HCT116 (cell line): ENCODE measurements around the gene SRRD.

Experiments used
- CBX3 ChIP-seq: IDR thresholded peaks from 2 replicates; pipeline ENCODE4 v1.6.1; 2012; ENCODE audit warnings: low read depth
- CEBPB ChIP-seq: IDR thresholded peaks from 2 replicates; pipeline ENCODE4 v1.6.1; 2012; ENCODE audit warnings: low read depth
- MAX ChIP-seq: IDR thresholded peaks from 2 replicates; pipeline ENCODE4 v1.6.1; 2012
- POLR2A ChIP-seq: IDR thresholded peaks from 2 replicates; pipeline ENCODE4 v1.7.0; 2011; ENCODE audit warnings: borderline replicate concordance; ENCODE audit not compliant: insufficient read depth, insufficient read length; ENCODE audit errors: extremely low read depth
- POLR2AphosphoS5 ChIP-seq: IDR thresholded peaks from 2 replicates; pipeline ENCODE4 v1.6.1; 2011; ENCODE audit warnings: mild to moderate bottlenecking, low read depth, low read length, moderate library complexity
- TCF7L2 ChIP-seq: IDR thresholded peaks from 2 replicates; pipeline ENCODE4 v1.7.0; 2011; ENCODE audit warnings: borderline replicate concordance, inconsistent platforms; ENCODE audit not compliant: insufficient read depth, insufficient read length; ENCODE audit errors: extremely low read depth
- TF ChIP-seq, protein P1 (sequence below), 3 experiments: fragments of 200-600 bp in 1 of 3; sonication (generic) in 1 of 3; IDR thresholded peaks in 2 of 3; conservative IDR thresholded peaks in 1 of 3; 2 replicates each; pipeline ENCODE4 v1.5.1; 2012 to 2017; ENCODE audit warnings: low read depth in 2 of 3, low read length in 2 of 3, antibody characterized with exemption in 1 of 3, borderline replicate concordance in 1 of 3, control low read depth in 1 of 3, mild to moderate bottlenecking in 1 of 3, mixed read lengths in 1 of 3, mixed run types in 1 of 3, moderate library complexity in 1 of 3; ENCODE audit not compliant: insufficient read depth in 1 of 3

GRCh38 chr22:26522012-26522411, 38.3 kb downstream of the SRRD start:
- TF ChIP-seq CEBPB = no peak
- TF ChIP-seq POLR2A = no peak
- TF ChIP-seq TCF7L2 = no peak
- TF ChIP-seq, protein P1, sequence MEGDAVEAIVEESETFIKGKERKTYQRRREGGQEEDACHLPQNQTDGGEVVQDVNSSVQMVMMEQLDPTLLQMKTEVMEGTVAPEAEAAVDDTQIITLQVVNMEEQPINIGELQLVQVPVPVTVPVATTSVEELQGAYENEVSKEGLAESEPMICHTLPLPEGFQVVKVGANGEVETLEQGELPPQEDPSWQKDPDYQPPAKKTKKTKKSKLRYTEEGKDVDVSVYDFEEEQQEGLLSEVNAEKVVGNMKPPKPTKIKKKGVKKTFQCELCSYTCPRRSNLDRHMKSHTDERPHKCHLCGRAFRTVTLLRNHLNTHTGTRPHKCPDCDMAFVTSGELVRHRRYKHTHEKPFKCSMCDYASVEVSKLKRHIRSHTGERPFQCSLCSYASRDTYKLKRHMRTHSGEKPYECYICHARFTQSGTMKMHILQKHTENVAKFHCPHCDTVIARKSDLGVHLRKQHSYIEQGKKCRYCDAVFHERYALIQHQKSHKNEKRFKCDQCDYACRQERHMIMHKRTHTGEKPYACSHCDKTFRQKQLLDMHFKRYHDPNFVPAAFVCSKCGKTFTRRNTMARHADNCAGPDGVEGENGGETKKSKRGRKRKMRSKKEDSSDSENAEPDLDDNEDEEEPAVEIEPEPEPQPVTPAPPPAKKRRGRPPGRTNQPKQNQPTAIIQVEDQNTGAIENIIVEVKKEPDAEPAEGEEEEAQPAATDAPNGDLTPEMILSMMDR (IDR thresholded peaks at IDR 0.05 in 2 of 3, conservative IDR thresholded peaks at IDR 0.05 in 1 of 3; ENCODE audit: borderline replicate concordance in 1 of 3, insufficient read depth in 1 of 3, low read depth in 2 of 3, low read length in 2 of 3) = no peak
- no peak for TF ChIP-seq POLR2AphosphoS5
- TF ChIP-seq MAX = no peak
- no peak for TF ChIP-seq CBX3
